ENCODE data around the gene CAMK2N2.

GRCh38 chr3:184237211-184237610 is 24.1 kb downstream of the CAMK2N2 start:
- TF ChIP-seq POLR2AphosphoS5 (IDR thresholded peaks at IDR 0.05) (no peak), CTCF (IDR thresholded peaks at IDR 0.05) (no peak), POLR2A (IDR thresholded peaks at IDR 0.05) (no peak), EP300 (IDR thresholded peaks at IDR 0.05; ENCODE audit: low read depth) (no peak)

Measured in transverse colon (tissue), 4 donors.